Spleen (tissue), 7 donors: ENCODE results near the gene PRDM16.

Experiments used
- CTCF ChIP-seq, 11 experiments: fragments of 200-600 bp in 7 of 11; fragments of 450-650 bp in 4 of 11; sonication (generic) in 4 of 11; IDR thresholded peaks in 8 of 11; conservative IDR thresholded peaks in 3 of 11; 1 replicate in 7 of 11; 2 replicates in 4 of 11; pipeline versions ENCODE4 v1.4.0 to v1.8.0; 2016 to 2021; ENCODE audit warnings: antibody characterized with exemption in 11 of 11, inconsistent platforms in 4 of 11, mild to moderate bottlenecking in 1 of 11
- POLR2A ChIP-seq, 3 donors: fragments of 450-650 bp; IDR thresholded peaks; one replicate each; pipeline ENCODE4 v1.5.1; 2017; ENCODE audit warnings: antibody characterized with exemption in 3 of 3, mild to moderate bottlenecking in 1 of 3
- POLR2AphosphoS5 ChIP-seq, 3 donors: sonication (generic); formaldehyde crosslinking; IDR thresholded peaks; one replicate each; pipeline ENCODE4 v1.5.1; 2017; ENCODE audit warnings: antibody characterized with exemption in 3 of 3
- donor health status: DM: no; HTN: no; CAD: no; lungs with moderate emphysema.
- donor health status: DM: no; HTN: no; CAD: no.
- donor health status: DM: no; HTN: no; CAD: no.

GRCh38 chr1:3204725-3205124 is 135.7 kb downstream of the PRDM16 start:
- TF ChIP-seq CTCF (IDR thresholded peaks at IDR 0.05 in 8 of 11, conservative IDR thresholded peaks at IDR 0.05 in 3 of 11) (no peak), POLR2AphosphoS5 (IDR thresholded peaks at IDR 0.05) (no peak), POLR2A (IDR thresholded peaks at IDR 0.05) (no peak)
